ENCODE results near the gene TREML1. TPM values are rescaled to one million over a fixed set of nuclear protein-coding genes. Genes with fewer than 3 reads are reported as not detected.

TREML1 gene
- polyA plus RNA-seq, 1 experiment, result not detected

GRCh38 chr6:41199552-41200246, 45.6 kb upstream of the TREML1 start:
- H3K9me3 ChIP-seq (ENCODE audit: control insufficient read depth, insufficient read depth, low read length), result no peaks in the 10 kb centered on the region; the same call in 1 of the 2 replicates
- ChIA-PET POLR2A (no interaction called here), CTCF (interaction anchor here (1.4 kb wide), 1 partner anchor 17 kb away, joined by 5 read pairs; no protein-coding TSS in a partner anchor)
- DNase-seq (ENCODE audit: low read depth, low spot score), result no peak
- TF ChIP-seq CTCF (IDR thresholded peaks at IDR 0.05; ENCODE audit: low read depth, low read length), result no peak
- no peak overlapping the region for H3K27ac ChIP-seq (ENCODE audit: low read depth, low read length)
- no peaks in the 10 kb centered on the region for H3K27me3 ChIP-seq (ENCODE audit: control insufficient read depth, insufficient read depth, low read length)
- H3K4me3 ChIP-seq (ENCODE audit: low read depth, low read length), result no peak overlapping the region

GRCh38 chr6:41197234-41197633, 43.1 kb upstream of the TREML1 start:
- H3K9me3 ChIP-seq (ENCODE audit: control insufficient read depth, insufficient read depth, low read length), result no peaks in the 10 kb centered on the region; the same call in 1 of the 2 replicates
- DNase-seq (ENCODE audit: low read depth, low spot score), result no peak
- no peak overlapping the region for H3K27ac ChIP-seq (ENCODE audit: low read depth, low read length)
- no peak overlapping the region for H3K4me3 ChIP-seq (ENCODE audit: low read depth, low read length)
- H3K27me3 ChIP-seq (ENCODE audit: control insufficient read depth, insufficient read depth, low read length), result no peaks in the 10 kb centered on the region
- ChIA-PET POLR2A (no interaction called here), CTCF (interaction anchor here (0.5 to 1.1 kb wide), 3 partner anchors 14 to 484 kb away, joined by 3 to 9 read pairs (median 7); no protein-coding TSS in a partner anchor)
- no peak for TF ChIP-seq CTCF (IDR thresholded peaks at IDR 0.05; ENCODE audit: low read depth, low read length)

GRCh38 chr6:41194386-41194785, 40.2 kb upstream of the TREML1 start:
- TF ChIP-seq CTCF (IDR thresholded peaks at IDR 0.05; ENCODE audit: low read depth, low read length), result no peak

GRCh38 chr6:41193884-41194283, 39.7 kb upstream of the TREML1 start:
- H3K27me3 ChIP-seq (ENCODE audit: control insufficient read depth, insufficient read depth, low read length), result no peaks in the 10 kb centered on the region
- H3K27ac ChIP-seq (ENCODE audit: low read depth, low read length), result no peak overlapping the region
- ChIA-PET POLR2A (no interaction called here), CTCF (no interaction called here)
- H3K4me3 ChIP-seq (ENCODE audit: low read depth, low read length), result no peak overlapping the region
- no peaks in the 10 kb centered on the region; the same call in 1 of the 2 replicates for H3K9me3 ChIP-seq (ENCODE audit: control insufficient read depth, insufficient read depth, low read length)
- DNase-seq (ENCODE audit: low read depth, low spot score), result no peak
- TF ChIP-seq CTCF (IDR thresholded peaks at IDR 0.05; ENCODE audit: low read depth, low read length), result no peak

More at GRCh38 chr6:41194386-41194785, 40.2 kb upstream of the TREML1 start:
- CTCF ChIA-PET, result no interaction called here
- DNase-seq (ENCODE audit: low read depth, low spot score), result no peak
- POLR2A ChIA-PET, result no interaction called here
- Histone ChIP-seq H3K27me3 (ENCODE audit: control insufficient read depth, insufficient read depth, low read length) (no peaks in the 10 kb centered on the region), H3K9me3 (ENCODE audit: control insufficient read depth, insufficient read depth, low read length) (no peaks in the 10 kb centered on the region; the same call in 1 of the 2 replicates), H3K27ac (ENCODE audit: low read depth, low read length) (no peak overlapping the region), H3K4me3 (ENCODE audit: low read depth, low read length) (no peak overlapping the region)

- POLR2A ChIA-PET, result no interaction called here
- TF ChIP-seq CTCF (IDR thresholded peaks at IDR 0.05; ENCODE audit: low read depth, low read length), result no peak
- CTCF ChIA-PET, result no interaction called here
These were observed 39.1 kb upstream of the TREML1 start for GRCh38 chr6:41193171-41193734.

More at GRCh38 chr6:41193171-41193734, 39.1 kb upstream of the TREML1 start:
- Histone ChIP-seq H3K9me3 (ENCODE audit: control insufficient read depth, insufficient read depth, low read length) (no peaks in the 10 kb centered on the region; the same call in 1 of the 2 replicates), H3K4me3 (ENCODE audit: low read depth, low read length) (no peak overlapping the region), H3K27ac (ENCODE audit: low read depth, low read length) (no peak overlapping the region), H3K27me3 (ENCODE audit: control insufficient read depth, insufficient read depth, low read length) (no peaks in the 10 kb centered on the region)
- no peak for DNase-seq (ENCODE audit: low read depth, low spot score)
